IPS-NIHi7 (cell line): ENCODE results near the gene TBC1D10B.
"Not testable (repeated sequence)": the region's sequence is repeated elsewhere in the genome, so short reads cannot be mapped to it uniquely, and the experiment has no call there.

ENCODE experiments used
- DNase-seq: peaks from one replicate; pipeline ENCODE4 v3.0.0; 2012; ENCODE audit warnings: mixed read lengths; ENCODE audit errors: extremely low spot score

The TBC1D10B gene

GRCh38 chr16:30335028-30335597 lies 35.2 kb downstream of the TBC1D10B start:
- DNase-seq, result peak; percentile 67

- peak; percentile 65 for DNase-seq
Measured at GRCh38 chr16:30334473-30334989, 35.8 kb downstream of the TBC1D10B start.

GRCh38 chr16:30324220-30324619 lies 46.1 kb downstream of the TBC1D10B start:
- DNase-seq, result not testable (repeated sequence)

GRCh38 chr16:30318647-30319046 lies 51.6 kb downstream of the TBC1D10B start:
- DNase-seq, result not testable (repeated sequence)

GRCh38 chr16:30310937-30311336 lies 59.4 kb downstream of the TBC1D10B start:
- not testable (repeated sequence) for DNase-seq

- DNase-seq, result not testable (repeated sequence)
Measured at GRCh38 chr16:30309255-30309654, 61.0 kb downstream of the TBC1D10B start.
